Measurements from ENCODE around the gene LGR4.

The LGR4 gene

GRCh38 chr11:27485930-27486773, 13.6 kb upstream of the LGR4 start:
- peak; percentile 26 for DNase-seq (ENCODE audit: low spot score)

- no peak for DNase-seq (ENCODE audit: low spot score)
Observed at GRCh38 chr11:27482793-27483192, 10.2 kb upstream of the LGR4 start.

GRCh38 chr11:27481992-27482391, 9.4 kb upstream of the LGR4 start:
- DNase-seq (ENCODE audit: low spot score), result no peak

GRCh38 chr11:27477831-27478230, 5.2 kb upstream of the LGR4 start:
- no peak for DNase-seq (ENCODE audit: low spot score)

GRCh38 chr11:27477243-27477642, 4.7 kb upstream of the LGR4 start:
- no peak for DNase-seq (ENCODE audit: low spot score)

- DNase-seq (ENCODE audit: low spot score), result no peak
Observed at GRCh38 chr11:27475622-27476021, 3.0 kb upstream of the LGR4 start.

- no peak for DNase-seq (ENCODE audit: low spot score)
Observed at GRCh38 chr11:27473017-27473406, 422 bp upstream of the LGR4 start.

GRCh38 chr11:27471589-27472397, 797 bp downstream of the LGR4 start:
- no peak for DNase-seq (ENCODE audit: low spot score)

- no peak for DNase-seq (ENCODE audit: low spot score)
Observed at GRCh38 chr11:27470826-27471588, 1.6 kb downstream of the LGR4 start.

GRCh38 chr11:27470166-27470565, 2.4 kb downstream of the LGR4 start:
- DNase-seq (ENCODE audit: low spot score), result no peak

- DNase-seq (ENCODE audit: low spot score), result no peak
Observed at GRCh38 chr11:27468995-27469695, 3.4 kb downstream of the LGR4 start.

GRCh38 chr11:27468209-27468994, 4.2 kb downstream of the LGR4 start:
- DNase-seq (ENCODE audit: low spot score), result no peak

- DNase-seq (ENCODE audit: low spot score), result no peak
Observed at GRCh38 chr11:27467181-27467913, 5.2 kb downstream of the LGR4 start.

GRCh38 chr11:27466363-27466762, 6.2 kb downstream of the LGR4 start:
- DNase-seq (ENCODE audit: low spot score), result no peak

- no peak for DNase-seq (ENCODE audit: low spot score)
Observed at GRCh38 chr11:27465629-27466028, 7.0 kb downstream of the LGR4 start.

- DNase-seq (ENCODE audit: low spot score), result no peak
Observed at GRCh38 chr11:27464909-27465308, 7.7 kb downstream of the LGR4 start.

- DNase-seq (ENCODE audit: low spot score), result no peak
Observed at GRCh38 chr11:27464289-27464696, 8.3 kb downstream of the LGR4 start.

- DNase-seq (ENCODE audit: low spot score), result no peak
Observed at GRCh38 chr11:27462543-27462942, 10.0 kb downstream of the LGR4 start.

GRCh38 chr11:27460158-27460978, 12.2 kb downstream of the LGR4 start:
- no peak for DNase-seq (ENCODE audit: low spot score)
